Astrocyte of the cerebellum (primary cell): ENCODE measurements around the gene TMEM169.

Source experiments
- DNase-seq: peaks from one replicate; pipeline ENCODE4 v3.0.0-alpha.2; 2011; ENCODE audit warnings: low read depth
- H3K4me3 ChIP-seq: 2 replicates; pipeline ENCODE4 v1.5.1; 2011; ENCODE audit warnings: mild to moderate bottlenecking, low read depth, low read length, moderate library complexity
- CTCF ChIP-seq: IDR thresholded peaks from 2 replicates; pipeline ENCODE4 v1.5.1; 2012; ENCODE audit warnings: low read length, low read depth, moderate library complexity, mild to moderate bottlenecking; ENCODE audit errors: missing control alignments
- in situ Hi-C: cut with HindIII; loops from 2 replicates; pipeline ENCODE4 v1.10.0; 2017; ENCODE audit warnings: low sequenced_read_pairs

Gene TMEM169

GRCh38 chr2:216055680-216056079 lies 26.0 kb upstream of the TMEM169 start:
- no peak for DNase-seq
- TF ChIP-seq CTCF = no peak
- in situ Hi-C loops = no loop called here
- H3K4me3 ChIP-seq = no peak overlapping the region

- in situ Hi-C loops = no loop called here
- no peak for TF ChIP-seq CTCF
- no peak for DNase-seq
- H3K4me3 ChIP-seq = no peak overlapping the region
Measured at GRCh38 chr2:216056739-216057138, 25.0 kb upstream of the TMEM169 start.

DNA sequence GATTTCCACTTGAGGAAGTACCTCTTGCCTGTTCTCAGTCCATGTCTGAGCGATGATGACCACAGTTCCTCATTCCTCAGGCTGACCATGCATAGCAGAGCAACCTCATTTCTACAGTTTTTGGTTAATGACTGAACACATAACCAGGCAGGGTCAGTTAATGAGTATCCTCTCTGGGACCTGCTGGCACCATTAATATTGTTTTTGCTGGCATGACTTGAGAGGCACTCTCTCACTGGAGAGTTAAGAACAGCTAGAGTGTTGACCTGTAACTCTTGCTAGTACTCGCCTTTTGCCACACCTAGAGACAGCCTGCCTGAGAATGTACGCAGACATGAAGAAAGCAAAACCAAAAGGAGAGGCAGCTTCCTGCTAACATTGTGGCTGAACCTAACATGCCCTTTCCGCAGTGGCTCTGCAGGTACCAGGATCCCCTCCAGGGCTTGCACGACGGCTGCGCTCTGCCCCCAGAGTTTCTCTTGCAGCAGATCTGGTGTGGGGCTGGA lies 24.0 kb upstream of the TMEM169 start:
- no peak for TF ChIP-seq CTCF
- in situ Hi-C loops = no loop called here
- peak; percentile 93 for DNase-seq
- H3K4me3 ChIP-seq = peak overlapping the region; percentile 15

GRCh38 chr2:216059233-216059834 lies 22.4 kb upstream of the TMEM169 start:
- H3K4me3 ChIP-seq = no peak overlapping the region
- DNase-seq = no peak
- in situ Hi-C loops = no loop called here
- TF ChIP-seq CTCF = peak; percentile 22

DNA sequence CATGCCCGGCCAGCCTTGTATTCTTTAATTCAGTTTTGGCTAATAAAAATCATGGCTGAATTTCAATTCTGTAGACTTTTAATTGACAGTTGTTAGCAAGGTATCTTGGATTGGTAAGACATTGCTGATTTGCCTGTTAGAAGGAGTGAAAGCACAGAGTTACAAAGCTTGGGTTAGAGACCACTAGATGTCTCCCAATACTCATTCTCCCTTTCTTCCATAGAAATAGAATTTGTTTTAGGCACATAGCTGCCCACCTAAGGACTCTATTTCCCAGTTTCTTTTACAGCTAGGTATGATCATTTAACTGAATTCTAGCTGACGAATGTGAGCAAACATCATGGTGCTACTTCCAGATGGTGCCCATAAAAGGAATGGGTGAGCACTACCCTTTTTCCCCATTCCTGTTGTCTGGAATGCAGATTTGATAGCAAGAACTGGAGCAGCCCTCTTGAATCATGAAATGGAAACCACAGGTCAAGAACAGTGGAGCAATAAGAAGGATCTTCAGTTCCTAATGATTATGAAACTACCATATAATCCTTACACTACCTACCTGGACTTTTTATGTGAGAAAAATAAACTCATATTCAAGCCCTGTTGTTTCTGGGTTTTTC lies 17.6 kb upstream of the TMEM169 start:
- no peak overlapping the region for H3K4me3 ChIP-seq
- TF ChIP-seq CTCF = peak; percentile 33
- DNase-seq = no peak
- in situ Hi-C loops = no loop called here

DNA sequence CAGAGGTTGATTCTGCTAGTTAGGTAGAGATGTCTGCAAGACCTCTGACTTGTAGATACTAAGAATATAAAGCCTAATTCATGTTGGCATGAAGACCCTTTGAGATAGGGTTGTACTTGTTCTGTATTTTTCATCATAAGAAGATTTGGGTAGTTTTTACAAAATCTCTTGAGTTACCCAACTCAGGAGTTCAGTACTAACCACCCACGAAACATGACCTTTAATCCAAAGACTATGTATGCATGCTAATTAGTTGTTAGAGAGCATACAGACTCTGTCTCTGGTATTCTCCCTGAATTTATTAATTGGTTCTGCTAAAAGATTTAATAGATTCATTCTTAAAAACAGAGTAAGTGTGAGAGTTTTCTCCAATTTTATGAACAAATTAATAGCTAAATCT lies 17.1 kb upstream of the TMEM169 start:
- no peak overlapping the region for H3K4me3 ChIP-seq
- TF ChIP-seq CTCF = no peak
- DNase-seq = no peak
- in situ Hi-C loops = no loop called here
